SK-N-SH (cell line): ENCODE data around the gene FUT2. TPM values are rescaled to one million over a fixed set of nuclear protein-coding genes. Genes with fewer than 3 reads are reported as not detected.
"Not testable (repeated sequence)": the region's sequence is repeated elsewhere in the genome, so short reads cannot be mapped to it uniquely, and the experiment has no call there.

Source experiments
- CTCF ChIA-PET: fragments of 300-600, 350-600 bp; formaldehyde crosslinking; extraction: SDS; loops from one replicate; lab custom pipeline; 2021; lab: Yijun Ruan, JAX
- POLR2A ChIA-PET: fragments of 350-600 bp; sonication (Branson Sonifier 250); formaldehyde crosslinking; extraction: SDS; loops from one replicate; lab custom pipeline; 2020; ENCODE audit warnings: antibody characterized with exemption, inconsistent platforms; lab: Yijun Ruan, JAX
- DNase-seq: peaks from one replicate; pipeline ENCODE4 v3.0.0; 2012
- H2AFZ ChIP-seq: fragments of 200-600 bp; sonication (generic); 2 replicates; pipeline ENCODE4 v1.8.1; 2016; ENCODE audit warnings: antibody characterized with exemption, mild to moderate bottlenecking, low read depth
- H3F3A ChIP-seq: fragments of 200-600 bp; sonication (generic); replicated peaks from 2 replicates; pipeline ENCODE3; 2016; ENCODE audit warnings: antibody characterized with exemption, mild to moderate bottlenecking; ENCODE audit not compliant: insufficient read depth
- H3K27ac ChIP-seq, 2 experiments: fragments of 200-500 bp in 1 of 2; fragments of 200-600 bp in 1 of 2; sonication (Bioruptor generic) in 1 of 2; sonication (generic), shearing (Covaris generic) in 1 of 2; 2 replicates each; pipeline versions ENCODE4 v1.5.1 to v1.6.1; 2014 to 2016; ENCODE audit warnings: low read depth in 2 of 2, inconsistent platforms in 1 of 2, low read length in 1 of 2, mild to moderate bottlenecking in 1 of 2, mixed read lengths in 1 of 2
- H3K27me3 ChIP-seq: fragments of 200-600 bp; sonication (generic), shearing (Covaris generic); 2 replicates; pipeline ENCODE4 v1.6.1; 2016; ENCODE audit warnings: mixed run types; ENCODE audit not compliant: insufficient read depth
- H3K36me3 ChIP-seq, 2 experiments: fragments of 200-500 bp in 1 of 2; fragments of 200-600 bp in 1 of 2; sonication (Bioruptor generic) in 1 of 2; sonication (generic) in 1 of 2; replicated peaks in 1 of 2; 2 replicates each; pipeline versions ENCODE3 to v1.5.1; 2014 to 2016; ENCODE audit warnings: low read length in 1 of 2, mild to moderate bottlenecking in 1 of 2; ENCODE audit not compliant: insufficient read depth in 2 of 2, control insufficient read depth in 1 of 2
- H3K4me1 ChIP-seq, 2 experiments: fragments of 200-500 bp in 1 of 2; fragments of 200-600 bp in 1 of 2; sonication (Bioruptor generic) in 1 of 2; sonication (generic), shearing (Covaris generic) in 1 of 2; 2 replicates each; pipeline versions ENCODE4 v1.5.1 to v1.6.1; 2014 to 2016; ENCODE audit warnings: low read depth in 1 of 2, low read length in 1 of 2, mixed run types in 1 of 2; ENCODE audit not compliant: insufficient read depth in 2 of 2, control insufficient read depth in 1 of 2
- H3K4me2 ChIP-seq: fragments of 200-600 bp; sonication (generic), shearing (Covaris generic); 2 replicates; pipeline ENCODE4 v1.6.1; 2017; ENCODE audit warnings: mixed run types
- H3K4me3 ChIP-seq, 2 experiments: fragments of 200-500 bp in 1 of 2; fragments of 200-600 bp in 1 of 2; sonication (Bioruptor generic) in 1 of 2; sonication (generic), shearing (Covaris generic) in 1 of 2; 2 replicates each; pipeline versions ENCODE4 v1.5.1 to v1.8.1; 2014 to 2016; ENCODE audit warnings: low read depth in 2 of 2, inconsistent platforms in 1 of 2, low read length in 1 of 2, mild to moderate bottlenecking in 1 of 2, mixed read lengths in 1 of 2, moderate library complexity in 1 of 2
- H3K79me2 ChIP-seq: fragments of 200-600 bp; sonication (generic); 2 replicates; pipeline ENCODE4 v1.8.1; 2017; ENCODE audit warnings: mild to moderate bottlenecking; ENCODE audit not compliant: insufficient read depth
- H3K9ac ChIP-seq: fragments of 200-600 bp; sonication (generic); 2 replicates; pipeline ENCODE4 v1.6.1; 2017; ENCODE audit warnings: mixed run types
- H3K9me2 ChIP-seq: fragments of 200-600 bp; sonication (generic); 2 replicates; pipeline ENCODE4 v1.6.1; 2017; ENCODE audit warnings: mixed run types
- H3K9me3 ChIP-seq: fragments of 200-600 bp; sonication (generic); 2 replicates; pipeline ENCODE4 v1.6.1; 2017; ENCODE audit warnings: mixed run types, mild to moderate bottlenecking, moderate library complexity
- H4K20me1 ChIP-seq: fragments of 200-600 bp; sonication (generic); 2 replicates; pipeline ENCODE4 v1.6.1; 2017; ENCODE audit warnings: mild to moderate bottlenecking, mixed run types; ENCODE audit not compliant: insufficient read depth
- CTCF ChIP-seq: fragments of 200-600 bp; sonication (generic); IDR thresholded peaks from 2 replicates; pipeline ENCODE4 v1.6.1; 2017; ENCODE audit warnings: antibody characterized with exemption, mild to moderate bottlenecking, moderate library complexity
- ELF1 ChIP-seq: IDR thresholded peaks from 2 replicates; pipeline ENCODE4 v1.4.0; 2012
- EP300 ChIP-seq, 2 experiments: IDR thresholded peaks; 2 replicates each; pipeline versions ENCODE4 v1.4.0 to v1.6.1; 2012; ENCODE audit warnings: borderline replicate concordance in 1 of 2, low read depth in 1 of 2, low read length in 1 of 2
- GABPA ChIP-seq: IDR thresholded peaks from 2 replicates; pipeline ENCODE4 v1.4.0; 2012; ENCODE audit warnings: low read depth, mild to moderate bottlenecking
- JUND ChIP-seq: IDR thresholded peaks from 2 replicates; pipeline ENCODE4 v1.4.0; 2012
- MEF2A ChIP-seq: IDR thresholded peaks from 2 replicates; pipeline ENCODE4 v1.4.0; 2012; ENCODE audit warnings: low read depth, borderline replicate concordance
- MXI1 ChIP-seq: IDR thresholded peaks from 2 replicates; pipeline ENCODE4 v1.6.1; 2012; ENCODE audit warnings: mild to moderate bottlenecking, low read depth, low read length, improper control_type of control experiment
- POLR2AphosphoS5 ChIP-seq: IDR thresholded peaks from 2 replicates; pipeline ENCODE4 v1.6.1; 2012; ENCODE audit warnings: low read depth, low read length
- RXRA ChIP-seq: IDR thresholded peaks from 2 replicates; pipeline ENCODE4 v1.4.0; 2012; ENCODE audit warnings: low read depth, mild to moderate bottlenecking, borderline replicate concordance
- SIN3A ChIP-seq: IDR thresholded peaks from 2 replicates; pipeline ENCODE4 v1.6.1; 2012; ENCODE audit warnings: low read depth, mild to moderate bottlenecking, low read length, moderate library complexity, borderline replicate concordance
- SMC3 ChIP-seq: IDR thresholded peaks from 2 replicates; pipeline ENCODE4 v1.6.1; 2012; ENCODE audit warnings: low read depth, low read length, improper control_type of control experiment
- TCF12 ChIP-seq: IDR thresholded peaks from 2 replicates; pipeline ENCODE4 v1.4.0; 2012
- USF2 ChIP-seq: fragments of 150-350 bp; IDR thresholded peaks from 2 replicates; pipeline ENCODE4 v1.6.1; 2017; ENCODE audit warnings: antibody characterized with exemption, low read length, low read depth, borderline replicate concordance
- YY1 ChIP-seq: IDR thresholded peaks from 2 replicates; pipeline ENCODE4 v1.4.0; 2012; ENCODE audit warnings: low read depth, mild to moderate bottlenecking
- WGBS: methylation state at CpG from one replicate; pipeline ENCODE4 v1.1.6; 2017; ENCODE audit warnings: low lambda C conversion rate; 5-methylcytosine and 5-hydroxymethylcytosine counted together
- polyA plus RNA-seq, 3 experiments: library from polyadenylated mRNA; depleted of rRNA; stranded (reverse); fragments of >200 nt; gene quantifications; 2 replicates each; pipeline ENCODE4 v1.2.3, GENCODE V29; 2012
- TF ChIP-seq, protein P1 (sequence below): IDR thresholded peaks from 2 replicates; pipeline ENCODE4; 2012

FUT2 gene
- polyA plus RNA-seq, 1 of the 3 experiments (the other 2 are of a cell fraction) = not detected

DNA sequence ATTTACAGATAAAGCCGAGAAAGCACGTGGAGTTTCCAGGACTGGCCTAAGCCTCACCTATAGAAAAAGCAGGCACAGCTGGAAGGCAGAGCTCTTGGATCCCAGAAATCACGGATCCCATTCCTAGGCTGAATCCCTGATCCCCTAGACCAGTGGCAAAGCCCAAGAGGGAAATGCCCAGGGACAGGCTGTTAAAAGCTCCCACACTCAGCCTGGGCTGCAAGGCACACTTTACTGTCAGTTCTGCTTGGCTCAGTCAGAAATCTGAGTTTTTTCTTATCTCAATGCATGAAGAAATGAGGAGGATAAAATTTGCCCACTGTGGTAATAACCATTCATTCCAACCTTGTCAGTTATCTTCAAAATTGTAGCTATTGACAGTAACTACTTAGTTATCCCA is 8.0 kb upstream of the FUT2 start:
- H4K20me1 ChIP-seq = no peaks in the 10 kb centered on the region
- H3K9ac ChIP-seq = no peak overlapping the region
- H3K4me2 ChIP-seq = no peak overlapping the region
- H3K4me3 ChIP-seq = no peak overlapping the region
- no peaks in the 10 kb centered on the region for H3K79me2 ChIP-seq
- WGBS = 86% methylated on average over 3 of the region's 3 CpGs
- no peaks in the 10 kb centered on the region for H3K36me3 ChIP-seq
- H3K4me1 ChIP-seq = no peaks in the 10 kb centered on the region
- CTCF ChIA-PET = interaction anchor here (1.1 to 2.5 kb wide), 2 partner anchors 13 to 50 kb away, joined by 4 to 12 read pairs; partner anchors contain the start of gene DBP
- H3K9me2 ChIP-seq = no peaks in the 10 kb centered on the region
- DNase-seq = no peak
- TF ChIP-seq GABPA (no peak), MXI1 (no peak), TCF12 (no peak), EP300 (IDR thresholded peaks at IDR 0.05; ENCODE audit: borderline replicate concordance in 1 of 2, low read depth in 1 of 2, low read length in 1 of 2) (no peak), SMC3 (no peak), JUND (no peak), RXRA (no peak), YY1 (no peak), ELF1 (no peak), SIN3A (no peak), MEF2A (no peak), POLR2AphosphoS5 (no peak), USF2 (no peak)
- TF ChIP-seq, protein P1, sequence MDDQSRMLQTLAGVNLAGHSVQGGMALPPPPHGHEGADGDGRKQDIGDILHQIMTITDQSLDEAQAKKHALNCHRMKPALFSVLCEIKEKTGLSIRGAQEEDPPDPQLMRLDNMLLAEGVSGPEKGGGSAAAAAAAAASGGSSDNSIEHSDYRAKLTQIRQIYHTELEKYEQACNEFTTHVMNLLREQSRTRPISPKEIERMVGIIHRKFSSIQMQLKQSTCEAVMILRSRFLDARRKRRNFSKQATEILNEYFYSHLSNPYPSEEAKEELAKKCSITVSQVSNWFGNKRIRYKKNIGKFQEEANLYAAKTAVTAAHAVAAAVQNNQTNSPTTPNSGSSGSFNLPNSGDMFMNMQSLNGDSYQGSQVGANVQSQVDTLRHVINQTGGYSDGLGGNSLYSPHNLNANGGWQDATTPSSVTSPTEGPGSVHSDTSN = no peak
- TF ChIP-seq, all 33 proteins: peak for 0
- H3F3A ChIP-seq = no peaks in the 10 kb centered on the region
- no peak overlapping the region for H2AFZ ChIP-seq
- H3K27ac ChIP-seq = no peak overlapping the region
- no peaks in the 10 kb centered on the region for H3K9me3 ChIP-seq
- POLR2A ChIA-PET = no interaction called here
- no peaks in the 10 kb centered on the region for H3K27me3 ChIP-seq

DNA sequence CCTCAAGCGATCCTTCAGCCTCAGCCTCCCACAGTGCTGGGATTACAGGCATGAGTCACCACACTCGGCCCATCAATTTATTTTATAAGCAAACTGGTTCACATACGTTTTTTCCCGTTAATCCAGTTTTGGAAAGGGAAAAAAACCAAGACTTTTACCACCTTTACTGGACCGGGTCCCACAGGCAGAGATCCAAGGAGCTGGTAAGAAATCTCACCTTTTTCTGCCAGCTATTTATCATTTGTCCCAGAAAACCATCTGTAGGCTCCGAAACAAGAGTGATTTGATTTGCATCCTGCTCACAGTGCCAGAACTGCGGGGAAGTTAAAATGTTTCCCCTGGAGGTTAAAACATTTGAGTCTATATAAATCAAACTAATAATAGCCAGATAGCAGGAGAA is 6.3 kb upstream of the FUT2 start:
- Histone ChIP-seq H3K79me2 (no peaks in the 10 kb centered on the region), H3K27me3 (no peaks in the 10 kb centered on the region), H3F3A (no peaks in the 10 kb centered on the region), H3K36me3 (no peaks in the 10 kb centered on the region), H3K4me2 (no peak overlapping the region), H2AFZ (no peak overlapping the region), H3K9ac (no peak overlapping the region), H3K4me3 (no peak overlapping the region), H3K4me1 (no peaks in the 10 kb centered on the region), H4K20me1 (no peaks in the 10 kb centered on the region), H3K9me3 (no peaks in the 10 kb centered on the region), H3K27ac (no peak overlapping the region), H3K9me2 (no peaks in the 10 kb centered on the region)
- WGBS = 63% methylated on average over 7 of the region's 7 CpGs
- CTCF ChIA-PET = interaction anchor here (1.0 to 2.3 kb wide), 5 partner anchors 14 to 99 kb away, joined by 3 to 10 read pairs (median 4); no protein-coding TSS in a partner anchor
- TF ChIP-seq CTCF = no peak
- no peak for TF ChIP-seq MXI1
- POLR2A ChIA-PET = no interaction called here
- DNase-seq = no peak

DNA sequence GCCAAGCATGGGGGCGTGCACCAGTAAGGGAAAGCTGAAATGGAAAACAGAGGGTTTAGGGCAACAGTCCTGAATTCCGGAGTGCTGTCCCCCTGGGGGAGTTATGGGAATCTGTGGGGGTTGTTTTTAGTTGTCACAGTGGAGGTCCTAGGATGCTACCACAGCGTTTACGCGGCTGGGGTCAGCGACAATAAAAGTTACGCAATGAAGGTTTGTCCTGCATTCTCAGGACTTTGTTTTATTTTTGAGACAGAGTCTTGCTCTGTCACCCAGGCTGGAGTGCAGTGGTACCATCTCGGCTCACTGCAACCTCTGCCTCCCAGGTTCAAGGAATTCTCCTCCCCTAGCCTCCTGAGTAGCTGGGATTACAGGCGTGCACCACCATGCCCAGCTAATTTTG is 2.1 kb upstream of the FUT2 start:
- DNase-seq, H3K4me1 ChIP-seq, H2AFZ ChIP-seq, H3K79me2 ChIP-seq, H3K4me3 ChIP-seq, H3K9ac ChIP-seq, H3K9me3 ChIP-seq, H4K20me1 ChIP-seq, POLR2A ChIA-PET, H3K27ac ChIP-seq, H3K4me2 ChIP-seq, H3K9me2 ChIP-seq, H3K36me3 ChIP-seq, H3K27me3 ChIP-seq, H3F3A ChIP-seq: not testable (repeated sequence)
- CTCF ChIA-PET = interaction anchor here (0.9 to 1.2 kb wide), 3 partner anchors 18 to 48 kb away, joined by 3 to 4 read pairs (median 3); partner anchors contain the start of gene CA11
- 88% methylated on average over 9 of the region's 9 CpGs for WGBS
